ENCODE results near the gene CENPH. TPM values are rescaled to one million over a fixed set of nuclear protein-coding genes. Genes with fewer than 3 reads are reported as not detected.

CENPH gene
- total and polyA plus RNA-seq, 2 of the 8 experiments (the other 6 are each of a cell fraction or from before 2014, with no cell fraction given) = 69.0 to 82.8 TPM

- Histone ChIP-seq H3K27me3 (replicated peaks in 1 of 4; ENCODE audit: control insufficient read depth in 3 of 4, extremely low read depth in 1 of 4, insufficient read depth in 3 of 4, low read length in 3 of 4) (no peaks in the 10 kb centered on the region), H3K4me1 (replicated peaks in 1 of 4; ENCODE audit: control insufficient read depth in 3 of 4, insufficient read depth in 4 of 4, low read length in 3 of 4) (no peaks in the 10 kb centered on the region), H2AK5ac (ENCODE audit: low read depth, low read length) (no peak overlapping the region), H3K23ac (ENCODE audit: insufficient read length) (no peak overlapping the region), H2AFZ (ENCODE audit: low read length) (no peak overlapping the region), H3K4me3 (ENCODE audit: extremely low read depth in 1 of 4, insufficient read depth in 2 of 4, low read depth in 3 of 4, low read length in 4 of 4) (peak overlapping the region; percentile 89 to 99 (median 96); a peak in 6 of 8 replicates), H4K8ac (ENCODE audit: extremely low read depth, insufficient read depth, low read length) (no peak overlapping the region), H3K14ac (ENCODE audit: insufficient read length) (no peak overlapping the region), H2BK12ac (ENCODE audit: low read depth, low read length) (no peak overlapping the region), H3K4me2 (ENCODE audit: insufficient read depth in 1 of 2, low read depth in 2 of 2, low read length in 2 of 2) (peak overlapping the region; percentile 70 to 71; a peak in 3 of 4 replicates), H2BK20ac (ENCODE audit: low read length) (no peak overlapping the region), H4K91ac (replicated peaks; ENCODE audit: insufficient read length, low read length) (no peak overlapping the region), H3K79me2 (ENCODE audit: control insufficient read depth in 1 of 2, insufficient read depth in 2 of 2, low read length in 2 of 2) (peaks cover 0 to 21% of the 10 kb centered on the region in 2 experiments; a peak in 3 of 4 replicates), H2BK5ac (ENCODE audit: low read depth, low read length) (no peak overlapping the region), H4K5ac (ENCODE audit: insufficient read length, low read depth, low read length) (no peak overlapping the region), H3K36me3 (ENCODE audit: control insufficient read depth in 2 of 4, insufficient read depth in 4 of 4, low read length in 3 of 4) (peaks cover 0 to 7% (median 0%) of the 10 kb centered on the region in 4 experiments; a peak in 2 of 8 replicates), H3K9ac (replicated peaks in 1 of 4; ENCODE audit: extremely low read depth in 1 of 4, low read depth in 3 of 4, low read length in 3 of 4) (no peak overlapping the region; a peak in 1 of 7 replicates), H3K4ac (replicated peaks; ENCODE audit: insufficient read length, low read depth, low read length) (no peak overlapping the region), H3K79me1 (ENCODE audit: low read depth, low read length) (no peaks in the 10 kb centered on the region), H3K56ac (replicated peaks; ENCODE audit: insufficient read length, low read depth, low read length) (no peak overlapping the region), H3K27ac (ENCODE audit: low read depth, low read length) (no peak overlapping the region), H2BK15ac (ENCODE audit: low read length) (no peak overlapping the region), H3K18ac (ENCODE audit: extremely low read depth, low read length) (no peak overlapping the region), H4K20me1 (replicated peaks in 1 of 2; ENCODE audit: control insufficient read depth in 1 of 2, insufficient read depth in 2 of 2, low read length in 2 of 2) (no peaks in the 10 kb centered on the region), H3K23me2 (ENCODE audit: low read depth, low read length) (peaks cover 6% of the 10 kb centered on the region; the same call in 1 of the 2 replicates), H3K9me3 (ENCODE audit: insufficient read depth in 2 of 2, low read depth in 1 of 2, low read length in 1 of 2) (peaks cover 0 to 6% of the 10 kb centered on the region in 2 experiments; a peak in 2 of 4 replicates), H2BK120ac (replicated peaks; ENCODE audit: low read depth, low read length) (no peak overlapping the region)
- FAIRE-seq (no peak), DNase-seq (ENCODE audit: low read depth in 1 of 2, low spot score in 2 of 2) (no peak)
- ChIA-PET POLR2A (ENCODE audit: partially characterized antibody) (interaction anchor here (0.8 to 1.9 kb wide), 8 partner anchors 10 to 33 kb away, joined by 3 to 7 read pairs (median 6); partner anchors contain the start of gene CDK7), CTCF (ENCODE audit: partially characterized antibody) (interaction anchor here (0.6 kb wide), 1 partner anchor 70 kb away, joined by 3 read pairs; no protein-coding TSS in a partner anchor)
- 75% methylated on average over 6 of the region's 6 CpGs; no CpG with 5 or more reads in 1 of the 2 experiments for WGBS, 2 experiments (ENCODE audit: extremely low coverage in 1 of 2, insufficient coverage in 1 of 2, insufficient read length in 1 of 2, insufficient replicate concordance in 2 of 2, low coverage in 1 of 2, low lambda C conversion rate in 2 of 2, missing lambda C conversion rate in 1 of 2)
- TF ChIP-seq TBP (IDR thresholded peaks at IDR 0.05; ENCODE audit: low read depth, low read length) = no peak
- TF ChIP-seq ATF2 (IDR thresholded peaks at IDR 0.05; ENCODE audit: low read length) = no peak
- TF ChIP-seq RAD21 (IDR thresholded peaks at IDR 0.05 in 1 of 2, conservative IDR thresholded peaks at IDR 0.05 in 1 of 2; ENCODE audit: low read depth in 2 of 2, low read length in 2 of 2) = no peak
- no peak for TF ChIP-seq SIRT6 (IDR thresholded peaks at IDR 0.05; ENCODE audit: low read length)
- TF ChIP-seq SIN3A (conservative IDR thresholded peaks at IDR 0.05 in 1 of 2, IDR thresholded peaks at IDR 0.05 in 1 of 2; ENCODE audit: low read depth in 1 of 2, low read length in 2 of 2) = no peak
- no peak for TF ChIP-seq TEAD4 (IDR thresholded peaks at IDR 0.05; ENCODE audit: low read depth, low read length)
- no peak for TF ChIP-seq EP300 (IDR thresholded peaks at IDR 0.05; ENCODE audit: borderline replicate concordance in 1 of 2, low read depth in 2 of 2, low read length in 2 of 2)
- TF ChIP-seq TAF1 (IDR thresholded peaks at IDR 0.05; ENCODE audit: low read depth, low read length) = no peak
- TF ChIP-seq BCL11A (IDR thresholded peaks at IDR 0.05; ENCODE audit: low read depth in 2 of 2, low read length in 2 of 2) = no peak
- no peak for TF ChIP-seq BACH1 (IDR thresholded peaks at IDR 0.05; ENCODE audit: low read length)
- no peak for TF ChIP-seq GTF2F1 (IDR thresholded peaks at IDR 0.05; ENCODE audit: borderline replicate concordance, low read depth, low read length)
- no peak for TF ChIP-seq YY1 (IDR thresholded peaks at IDR 0.05; ENCODE audit: low read depth, low read length)
These were observed 27.7 kb downstream of the CENPH start for GRCh38 chr5:69217151-69217511.

All from H1 (cell line).